HG03108 (cell line): Measurements from ENCODE around the gene CWC22.
"Not testable (repeated sequence)": the region's sequence is repeated elsewhere in the genome, so short reads cannot be mapped to it uniquely, and the experiment has no call there.

Source experiments
- ATAC-seq: cut with Tn5 transposase; IDR thresholded peaks from one replicate; pipeline ENCODE4 v1.9.1; 2021; ENCODE audit warnings: moderate library complexity; ENCODE audit not compliant: unreplicated experiment

Gene CWC22

DNA sequence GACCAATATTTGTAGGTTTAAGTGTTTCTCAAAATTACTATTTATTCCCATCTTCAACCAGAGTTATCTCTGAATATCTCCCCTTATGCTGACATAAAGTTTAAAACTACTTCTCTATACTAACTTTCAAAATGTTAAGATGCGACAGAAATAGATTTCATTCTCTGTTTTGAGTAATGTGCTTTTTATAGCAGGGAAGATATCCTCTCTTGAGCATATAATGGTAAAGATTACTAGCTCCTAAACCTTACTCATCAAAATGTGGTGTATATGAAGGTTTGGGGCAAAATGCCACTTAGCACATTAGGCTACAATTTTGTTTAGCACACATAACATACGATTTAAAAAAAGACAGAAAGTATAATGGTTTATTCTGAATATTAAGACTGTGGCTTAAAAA lies 54.4 kb downstream of the CWC22 start:
- ATAC-seq = no peak

GRCh38 chr2:179951680-179952079 lies 55.4 kb downstream of the CWC22 start:
- ATAC-seq = no peak

DNA sequence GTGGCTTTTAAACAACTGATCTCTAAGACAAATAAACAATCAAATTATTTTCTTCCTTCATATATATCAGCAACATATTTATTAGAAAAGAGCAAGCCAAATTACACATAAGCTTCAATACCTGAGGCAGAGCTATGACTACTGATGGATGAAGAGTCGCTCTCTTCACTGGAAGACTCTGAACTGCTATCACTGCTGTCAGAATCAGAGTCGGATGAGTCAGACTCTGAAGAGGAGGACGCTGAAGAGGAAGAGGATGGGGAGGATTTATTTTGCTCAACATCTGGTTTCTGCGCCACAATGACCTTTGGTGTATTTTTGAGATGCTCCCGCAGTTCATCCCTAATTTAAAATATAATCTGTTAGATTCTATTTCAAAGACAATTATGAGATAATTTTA lies 56.7 kb downstream of the CWC22 start:
- no peak for ATAC-seq

DNA sequence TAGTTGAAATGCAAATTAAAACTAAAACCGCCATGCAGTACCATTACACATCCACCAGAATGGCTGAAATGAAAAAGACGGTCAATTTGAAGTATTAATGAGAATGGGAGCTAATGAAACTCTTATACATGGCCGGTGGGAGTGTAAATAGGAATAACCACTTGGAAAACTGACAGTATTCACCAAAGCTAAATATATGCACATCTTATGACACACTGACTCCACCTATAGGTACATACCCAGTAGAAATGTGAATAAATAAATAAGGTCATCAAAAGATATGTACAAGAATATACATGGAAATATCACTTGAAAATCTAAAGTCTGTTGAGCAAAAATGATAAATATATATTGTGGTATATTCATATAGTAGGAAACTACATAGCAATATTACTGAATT lies 57.7 kb downstream of the CWC22 start:
- ATAC-seq = no peak

- no peak for ATAC-seq
These were observed 59.0 kb downstream of the CWC22 start for GRCh38 chr2:179948058-179948457.

DNA sequence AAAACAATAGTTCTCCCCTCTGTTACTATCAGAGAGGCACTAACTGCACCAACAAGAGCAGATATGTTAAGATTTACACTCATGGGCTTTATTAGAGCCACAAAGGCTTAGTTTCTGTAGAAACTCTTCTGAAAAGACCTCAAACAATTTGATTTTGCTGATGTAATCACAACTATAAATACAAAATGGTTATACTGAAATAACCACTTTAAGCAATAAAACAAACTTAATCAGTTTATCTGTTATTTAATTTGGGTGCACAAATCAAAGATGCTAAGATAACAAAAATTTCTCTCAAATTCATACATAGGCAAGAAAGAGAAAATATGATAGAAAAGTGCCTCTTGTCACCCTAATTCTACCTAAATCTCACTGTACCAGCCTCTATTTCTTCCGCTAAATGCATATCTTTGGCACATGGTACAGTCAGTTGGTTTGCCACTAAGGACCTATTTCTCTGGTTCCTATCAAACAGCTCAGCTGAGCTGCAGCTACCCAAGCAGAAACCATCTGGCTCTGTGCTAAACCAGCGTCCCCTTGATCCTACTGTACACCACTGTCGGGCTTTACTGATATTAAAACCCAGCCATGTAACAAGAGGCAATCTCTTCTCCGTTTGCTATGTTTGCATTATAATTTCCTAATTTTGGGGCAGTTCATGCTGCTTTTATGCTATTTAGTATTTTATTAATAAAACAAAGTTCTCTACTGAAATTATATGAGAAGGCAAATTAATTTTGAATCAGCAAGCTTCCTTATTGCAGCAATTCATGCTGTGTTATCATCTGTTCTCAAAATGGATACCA lies 60.1 kb downstream of the CWC22 start:
- ATAC-seq = no peak

GRCh38 chr2:179946346-179946745 lies 60.8 kb downstream of the CWC22 start:
- no peak for ATAC-seq

DNA sequence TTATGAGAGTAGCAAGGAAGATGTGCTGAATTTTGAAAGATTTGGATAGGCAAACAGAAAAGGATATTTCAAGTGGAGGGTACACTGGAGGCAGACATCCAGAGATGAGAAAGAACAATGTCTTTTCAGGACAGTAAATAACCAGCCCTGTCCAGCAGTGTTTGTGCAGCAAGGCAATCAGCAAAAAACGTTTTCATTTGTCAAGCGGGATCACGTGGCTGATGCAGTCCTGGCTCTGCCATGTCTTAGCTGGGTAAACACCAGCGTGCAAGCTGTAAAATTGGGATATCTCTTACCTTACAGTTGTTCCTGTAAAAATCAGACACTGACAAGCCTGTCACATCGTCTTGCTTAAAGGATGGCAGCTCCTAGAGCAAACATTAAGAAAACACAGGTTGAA lies 67.8 kb downstream of the CWC22 start:
- ATAC-seq = no peak

- no peak for ATAC-seq
These were observed 69.1 kb downstream of the CWC22 start for GRCh38 chr2:179938026-179938425.

GRCh38 chr2:179936654-179937053 lies 70.4 kb downstream of the CWC22 start:
- ATAC-seq = no peak

DNA sequence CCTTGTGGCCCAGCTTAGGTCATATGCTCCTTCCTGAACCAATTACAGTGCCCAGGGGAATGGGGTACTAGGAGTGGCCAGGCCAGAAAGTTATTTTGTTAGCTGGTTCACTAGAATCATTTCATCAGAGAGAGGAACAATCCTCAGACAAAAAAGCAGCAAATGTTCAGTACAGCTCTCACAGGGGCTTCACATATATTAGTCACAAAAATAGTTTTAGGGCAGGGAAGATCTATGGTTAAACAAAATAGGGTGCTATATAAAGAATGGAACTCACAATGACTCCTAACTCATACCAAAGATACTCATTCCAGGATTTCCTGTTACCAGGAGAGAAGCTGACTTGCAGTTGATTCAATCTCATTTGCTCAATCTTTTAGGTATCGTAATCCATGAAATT lies 71.0 kb downstream of the CWC22 start:
- no peak for ATAC-seq

- ATAC-seq = no peak
These were observed 74.3 kb downstream of the CWC22 start for GRCh38 chr2:179932786-179933185.

- no peak for ATAC-seq
These were observed 75.6 kb downstream of the CWC22 start for GRCh38 chr2:179931502-179931901.

DNA sequence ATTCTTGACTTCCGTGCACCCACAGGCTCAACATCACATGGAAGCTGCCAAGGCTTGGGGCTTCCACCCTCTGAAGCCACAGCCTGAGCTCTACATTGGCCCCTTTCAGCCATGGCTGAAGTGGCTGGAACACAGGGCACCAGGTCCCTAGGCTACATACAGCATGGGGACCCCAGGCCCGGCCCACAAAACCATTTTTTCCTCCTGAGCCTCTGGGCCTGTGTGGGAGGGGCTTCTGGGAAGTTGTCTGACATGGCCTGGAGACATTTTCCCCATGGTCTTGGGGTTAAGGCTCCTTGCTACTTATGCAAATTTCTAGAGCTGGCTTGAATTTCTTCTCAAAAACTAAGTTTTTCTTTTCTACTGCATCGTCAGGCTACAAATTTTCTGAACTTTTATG lies 77.1 kb downstream of the CWC22 start:
- ATAC-seq = not testable (repeated sequence)

- ATAC-seq = no peak
These were observed 80.1 kb downstream of the CWC22 start for GRCh38 chr2:179927041-179927440.

GRCh38 chr2:179925713-179926112 lies 81.4 kb downstream of the CWC22 start:
- ATAC-seq = no peak

DNA sequence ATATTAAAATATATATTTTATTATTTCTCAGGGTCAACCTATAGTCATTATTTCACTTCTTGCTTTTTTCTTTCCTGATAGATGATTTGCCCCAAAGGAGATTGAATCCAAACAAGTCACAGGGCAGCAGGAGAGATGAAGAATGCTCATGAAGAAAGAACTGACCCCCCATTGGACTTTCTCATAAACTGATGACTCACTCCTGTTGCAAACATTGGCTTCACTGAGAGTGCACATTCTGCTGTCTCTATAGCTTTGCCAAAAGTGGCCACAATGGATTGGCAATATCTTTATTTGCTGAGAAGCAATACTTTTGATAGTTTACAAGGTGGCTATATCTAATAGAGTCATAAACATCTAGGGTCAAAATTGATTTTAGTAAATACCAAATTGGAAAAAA lies 89.8 kb downstream of the CWC22 start:
- no peak for ATAC-seq

DNA sequence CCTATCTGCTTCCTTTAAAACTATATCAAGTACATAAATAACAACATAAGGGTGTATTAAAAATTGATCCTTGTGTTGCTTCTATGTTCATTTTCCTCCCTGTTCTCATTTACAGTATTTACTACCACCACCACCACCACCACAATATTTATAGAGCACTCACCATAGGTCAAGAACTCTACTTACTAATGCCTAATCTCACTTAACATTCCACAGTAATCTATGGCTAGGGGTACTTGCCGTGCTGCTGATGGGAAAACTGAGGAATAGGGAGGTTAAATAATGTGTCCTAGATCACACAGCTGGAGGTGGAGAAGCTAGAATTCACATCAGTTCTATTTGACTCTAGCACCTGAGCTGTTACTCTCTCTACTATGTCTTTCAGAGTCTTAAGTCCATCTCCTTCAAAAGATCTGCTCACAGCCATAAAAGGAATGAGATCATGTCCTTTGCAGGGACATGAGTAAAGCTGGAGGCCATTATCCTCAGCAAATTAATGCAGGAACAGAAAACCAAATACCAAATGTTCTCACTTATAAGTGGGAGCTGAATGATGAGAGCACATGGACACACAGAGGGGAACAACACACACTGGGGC lies 91.6 kb downstream of the CWC22 start:
- no peak for ATAC-seq

- no peak for ATAC-seq
These were observed 93.3 kb downstream of the CWC22 start for GRCh38 chr2:179913809-179914208.

- ATAC-seq = no peak
These were observed 95.5 kb downstream of the CWC22 start for GRCh38 chr2:179911569-179911968.

DNA sequence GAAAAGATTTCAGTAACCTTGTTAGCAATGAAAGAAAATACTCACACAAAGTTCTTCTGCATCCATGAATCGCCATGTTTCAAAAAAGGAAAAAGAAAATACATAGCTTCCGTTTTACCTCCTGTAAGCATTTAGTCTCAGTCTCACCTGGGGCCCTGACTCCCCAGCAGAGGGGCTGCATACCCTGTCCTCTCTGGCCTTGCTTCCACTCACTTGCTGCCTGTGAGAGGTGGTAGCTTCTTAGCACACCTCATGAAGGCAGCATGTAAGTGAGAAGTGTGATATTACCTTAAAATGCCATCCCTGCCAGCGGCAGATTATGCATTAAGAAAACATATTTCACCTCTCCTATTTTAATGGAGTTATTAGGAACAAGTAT lies 96.4 kb downstream of the CWC22 start:
- ATAC-seq = no peak

GRCh38 chr2:179909845-179910734 lies 97.0 kb downstream of the CWC22 start:
- no peak for ATAC-seq
